K562 (cell line): ENCODE measurements around the gene CPVL. TPM values are rescaled to one million over a fixed set of nuclear protein-coding genes. Genes with fewer than 3 reads are reported as not detected.

Experiments used
- ARID1B ChIP-seq: fragments of 450-650 bp; IDR thresholded peaks from 2 replicates; pipeline ENCODE4 v1.6.1; 2016; ENCODE audit warnings: antibody characterized with exemption, mild to moderate bottlenecking, inconsistent platforms
- BHLHE40 ChIP-seq: IDR thresholded peaks from 2 replicates; pipeline ENCODE4 v1.6.1; 2011; ENCODE audit warnings: low read length, improper control_type of control experiment
- CREM ChIP-seq: IDR thresholded peaks from 2 replicates; pipeline ENCODE4 v1.6.1; 2014; ENCODE audit warnings: antibody characterized with exemption, low read depth
- CTCFL ChIP-seq: IDR thresholded peaks from 2 replicates; pipeline ENCODE4 v1.6.1; 2011; ENCODE audit warnings: borderline replicate concordance, low read depth, mild to moderate bottlenecking, moderate library complexity, low read length; ENCODE audit not compliant: insufficient read depth, poor library complexity, severe bottlenecking
- ETV1 ChIP-seq: fragments of 450-650 bp; conservative IDR thresholded peaks from 2 replicates; pipeline ENCODE4 v1.6.1; 2016; ENCODE audit warnings: missing genetic modification characterization, control low read depth, low read depth, missing compliant biosample characterization
- FOXP4 ChIP-seq: sonication (generic); formaldehyde crosslinking; IDR thresholded peaks from 2 replicates; pipeline ENCODE4 v1.8.0; 2022; ENCODE audit warnings: mild to moderate bottlenecking, missing genetic modification reagents, borderline replicate concordance
- MEIS2 ChIP-seq: fragments of 450-650 bp; IDR thresholded peaks from 2 replicates; pipeline ENCODE4 v1.6.1; 2014; ENCODE audit warnings: mild to moderate bottlenecking; ENCODE audit not compliant: partially characterized antibody
- MITF ChIP-seq: IDR thresholded peaks from 2 replicates; pipeline ENCODE4 v1.6.1; 2014; ENCODE audit warnings: antibody characterized with exemption
- MLX ChIP-seq, 2 experiments: fragments of 450-650 bp in 1 of 2; sonication (generic) in 1 of 2; formaldehyde crosslinking; conservative IDR thresholded peaks; 2 replicates each; pipeline versions ENCODE4 v1.4.0 to v1.8.1; 2020 to 2022; ENCODE audit warnings: mild to moderate bottlenecking in 1 of 2, missing genetic modification reagents in 1 of 2
- NCOA6 ChIP-seq: fragments of 450-650 bp; IDR thresholded peaks from 2 replicates; pipeline ENCODE4 v1.6.1; 2017; ENCODE audit warnings: mild to moderate bottlenecking
- NFRKB ChIP-seq: fragments of 450-650 bp; IDR thresholded peaks from 2 replicates; pipeline ENCODE4 v1.6.1; 2016; ENCODE audit warnings: low read depth
- PHF8 ChIP-seq: fragments of 200-600 bp; sonication (generic); IDR thresholded peaks from 2 replicates; pipeline ENCODE4 v1.6.1; 2012; ENCODE audit warnings: mixed run types, mild to moderate bottlenecking, inconsistent platforms, low read length, moderate library complexity, borderline replicate concordance
- RFX5 ChIP-seq: IDR thresholded peaks from 2 replicates; pipeline ENCODE4 v1.6.1; 2011; ENCODE audit warnings: low read depth, mild to moderate bottlenecking, improper control_type of control experiment, low read length
- SP2 ChIP-seq: IDR thresholded peaks from 2 replicates; pipeline ENCODE4 v1.6.1; 2011; ENCODE audit warnings: mild to moderate bottlenecking, low read depth, low read length, moderate library complexity; ENCODE audit not compliant: poor library complexity, severe bottlenecking; ENCODE audit errors: extremely low read depth
- SREBF2 ChIP-seq: sonication (generic); formaldehyde crosslinking; IDR thresholded peaks from 2 replicates; pipeline ENCODE4 v1.4.0; 2020; ENCODE audit warnings: mild to moderate bottlenecking, missing genetic modification reagents
- TAF1 ChIP-seq: IDR thresholded peaks from 2 replicates; pipeline ENCODE4 v1.6.1; 2011; ENCODE audit warnings: mild to moderate bottlenecking, low read length, moderate library complexity; ENCODE audit not compliant: insufficient read depth, control insufficient read depth, severe bottlenecking; ENCODE audit errors: extremely low read depth
- polyA plus RNA-seq, 8 experiments: library from polyadenylated mRNA; depleted of rRNA in 4 of 8; stranded (reverse) in 5 of 8; unstranded in 3 of 8; fragments of >200 nt; fragmentation: Nextera tagmentation in 2 of 8; fragmentation: Illumina TruSeq in 1 of 8; extraction: Ambion mirVana in 2 of 8; extraction: Trizol in 1 of 8; gene quantifications; 2 replicates each; pipeline versions ENCODE4 v1.2.1 to v1.2.3, GENCODE V29; 2011 to 2014; ENCODE audit warnings: inconsistent platforms in 1 of 8, missing spikeins in 1 of 8
- total RNA-seq, 7 experiments: library from RNA; depleted of rRNA in 6 of 7; stranded (reverse); fragments of >200 nt in 6 of 7; fragmentation: Illumina TruSeq in 2 of 7; extraction: Trizol in 2 of 7; gene quantifications; 2 replicates each; pipeline versions ENCODE4 v1.2.1 to v1.2.3, GENCODE V29; 2011 to 2021; ENCODE audit warnings: low replicate concordance in 1 of 7

The CPVL gene
- total and polyA plus RNA-seq, 9 of the 15 experiments (the other 6 are each of a cell fraction or from before 2014, with no cell fraction given): 0.89 to 2.4 (median 1.5) TPM

GRCh38 chr7:29109358-29109757 lies 37.0 kb downstream of the CPVL start (continued):
- no peak for TF ChIP-seq MITF
- no peak for TF ChIP-seq CREM
- TF ChIP-seq NFRKB: no peak
- no peak for TF ChIP-seq BHLHE40
- no peak for TF ChIP-seq SP2
- peak; percentile 71 for TF ChIP-seq MEIS2
- no peak for TF ChIP-seq PHF8
- TF ChIP-seq TAF1: no peak
- TF ChIP-seq SREBF2 (CRISPR knock-in tag): no peak
- TF ChIP-seq NCOA6: no peak
- TF ChIP-seq FOXP4 (CRISPR knock-in tag): no peak
- TF ChIP-seq RFX5: no peak
- no peak for TF ChIP-seq ETV1 (tag)
- no peak for TF ChIP-seq MLX (CRISPR knock-in tag; conservative IDR thresholded peaks at IDR 0.05)
- peak; percentile 58 for TF ChIP-seq ARID1B
- TF ChIP-seq CTCFL: no peak
